HG03159 (cell line): ENCODE results near the gene DCC.

Experiments used
- ATAC-seq: cut with Tn5 transposase; IDR thresholded peaks from one replicate; pipeline ENCODE4 v1.9.1; 2021; ENCODE audit warnings: mild to moderate bottlenecking, moderate library complexity; ENCODE audit not compliant: unreplicated experiment

DCC gene

DNA sequence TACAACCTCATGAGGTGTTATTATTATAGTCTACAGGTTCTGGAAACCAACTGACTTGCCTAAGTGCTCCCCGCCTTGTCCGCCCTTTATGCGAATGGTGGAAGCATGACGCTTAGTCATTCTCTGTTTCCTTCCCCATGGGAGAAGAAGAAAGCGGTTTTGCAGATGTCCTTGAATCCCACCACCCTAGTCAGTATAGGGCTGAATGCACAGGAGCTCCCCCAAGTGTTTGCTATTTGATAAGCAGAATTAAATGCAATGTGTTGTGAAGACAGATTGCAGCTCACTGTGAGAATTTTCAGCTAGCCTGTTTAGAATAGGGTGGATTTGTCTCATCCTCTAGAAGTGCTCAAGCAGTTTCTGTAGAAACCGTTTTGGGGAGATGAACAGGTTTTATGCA is 652.0 kb downstream of the DCC start:
- no peak for ATAC-seq

DNA sequence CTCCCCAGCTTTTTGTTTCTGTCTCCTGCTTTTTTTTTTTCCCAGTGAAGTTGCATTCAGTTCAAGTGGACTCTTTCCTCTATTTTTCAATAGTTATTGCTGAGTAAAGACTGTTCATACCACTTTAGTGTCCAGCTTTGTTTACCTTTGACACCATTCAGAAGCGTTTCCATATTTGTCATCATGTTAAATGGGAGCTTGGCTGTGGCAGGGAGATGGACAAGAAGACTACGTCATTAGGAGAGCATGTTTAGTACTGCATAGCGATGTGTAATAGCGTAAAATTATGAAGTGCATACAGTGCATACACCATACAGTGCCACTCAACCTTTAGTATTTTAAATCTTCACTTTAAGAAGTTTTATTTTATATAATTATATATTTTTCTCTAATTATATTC is 655.9 kb downstream of the DCC start:
- no peak for ATAC-seq

DNA sequence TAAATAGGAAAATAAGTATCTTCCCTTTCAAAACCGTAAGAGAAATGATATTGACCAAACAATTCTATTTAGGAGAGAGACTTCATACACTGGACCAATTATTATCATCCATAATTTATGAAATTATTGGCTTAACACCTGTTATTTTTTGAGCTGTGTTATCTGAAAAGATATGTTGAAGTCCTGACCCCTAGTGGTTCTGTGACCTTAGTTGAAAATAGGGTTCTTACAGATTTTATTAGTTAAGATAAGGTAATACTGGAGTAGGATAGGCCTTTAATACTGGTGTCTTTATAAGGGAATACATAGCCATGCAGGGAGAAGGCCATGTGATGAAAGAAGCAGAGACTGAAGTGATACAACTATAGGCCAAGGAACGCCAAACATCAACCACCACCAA is 659.6 kb downstream of the DCC start:
- no peak for ATAC-seq

DNA sequence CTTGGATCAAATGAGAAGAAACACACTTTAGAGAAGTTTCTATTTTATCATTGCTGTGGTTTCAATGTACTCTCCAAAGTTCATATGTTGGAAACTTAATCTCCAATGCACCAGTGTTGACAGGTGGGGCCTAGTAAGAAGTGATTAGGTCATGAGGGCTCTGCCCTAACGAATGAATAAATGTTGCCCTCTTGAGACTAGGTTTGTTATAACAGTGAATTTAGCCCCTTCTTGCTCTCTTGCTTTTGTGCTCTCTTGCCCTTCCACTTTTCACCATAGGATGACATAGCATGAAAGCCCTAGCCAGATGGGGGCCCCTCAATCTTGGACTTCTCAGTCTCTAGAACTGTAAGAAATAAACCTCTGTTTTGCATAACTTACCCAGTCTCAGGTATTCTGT is 664.8 kb downstream of the DCC start:
- no peak for ATAC-seq

DNA sequence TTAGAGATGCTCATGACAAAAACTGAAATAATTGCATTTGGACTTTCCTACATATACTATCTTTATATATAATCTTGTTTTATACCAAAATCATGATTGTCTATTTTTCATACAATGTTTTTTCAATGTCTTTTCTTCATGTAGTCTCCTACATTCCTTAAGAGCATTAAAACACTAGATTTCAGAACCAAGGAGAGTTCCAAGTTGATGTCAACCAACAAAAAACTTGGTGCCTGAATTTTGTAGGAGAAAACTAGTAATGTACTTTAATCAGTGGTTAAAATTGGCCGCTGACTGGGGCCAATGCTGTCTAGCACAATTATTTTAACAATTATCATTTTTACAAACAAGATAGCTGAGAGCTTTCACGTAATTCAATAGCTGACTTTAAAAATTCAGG is 678.8 kb downstream of the DCC start:
- ATAC-seq = no peak

DNA sequence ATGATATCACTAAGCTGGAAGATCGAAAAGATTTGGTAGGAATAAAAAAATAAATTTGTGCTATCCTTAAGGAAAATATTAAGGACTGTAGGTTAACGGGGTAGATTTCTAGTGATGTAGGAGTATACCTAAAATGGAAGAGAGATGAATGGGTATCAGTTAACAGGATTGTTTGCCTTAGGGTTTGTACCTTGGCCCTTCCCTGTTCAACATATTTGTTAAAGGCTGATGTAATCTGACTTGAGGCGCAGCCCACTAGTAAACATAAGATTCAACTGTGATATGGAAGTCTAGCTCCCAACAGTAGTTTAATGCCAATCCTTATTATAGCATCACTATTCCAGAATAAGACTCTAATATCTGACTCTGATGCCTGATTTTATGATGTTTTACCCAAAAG is 685.2 kb downstream of the DCC start:
- ATAC-seq = no peak

DNA sequence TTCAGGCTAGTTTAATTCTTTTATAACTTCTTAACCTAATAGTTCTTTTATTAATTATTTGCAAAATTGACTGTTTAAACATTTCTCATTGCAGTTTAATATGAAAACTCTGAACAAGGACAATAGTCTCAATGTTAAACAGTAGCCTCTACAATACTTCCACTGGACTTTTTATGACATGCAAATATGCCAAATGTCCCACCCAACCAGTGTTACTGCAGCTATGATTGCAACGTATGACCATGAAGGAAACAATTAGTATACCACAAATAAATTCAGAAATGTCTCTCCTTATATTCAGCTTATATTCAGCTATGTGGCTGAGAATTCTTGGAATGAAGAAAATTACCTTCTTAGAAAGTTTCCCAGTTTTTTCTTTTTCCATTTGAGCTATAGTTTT is 688.6 kb downstream of the DCC start:
- ATAC-seq = no peak

DNA sequence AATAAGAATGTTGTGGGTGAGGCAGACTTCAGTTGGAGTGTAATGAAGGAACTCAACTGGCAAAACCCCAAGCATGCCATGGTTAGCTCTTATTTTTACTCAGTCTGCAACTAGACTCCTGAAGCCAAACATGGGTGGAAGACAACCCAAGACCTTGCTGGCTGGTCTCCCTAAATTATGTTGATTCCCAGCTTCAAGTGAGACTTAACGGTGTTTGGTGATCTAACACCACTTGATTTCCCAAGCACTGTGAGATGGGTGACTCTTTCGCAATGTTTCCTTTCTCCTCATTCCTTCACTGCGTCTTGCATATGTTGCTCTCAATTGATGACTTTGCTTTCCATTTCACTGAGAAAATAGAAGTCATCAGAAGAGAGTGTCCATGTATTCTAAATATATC is 693.1 kb downstream of the DCC start:
- ATAC-seq = no peak

DNA sequence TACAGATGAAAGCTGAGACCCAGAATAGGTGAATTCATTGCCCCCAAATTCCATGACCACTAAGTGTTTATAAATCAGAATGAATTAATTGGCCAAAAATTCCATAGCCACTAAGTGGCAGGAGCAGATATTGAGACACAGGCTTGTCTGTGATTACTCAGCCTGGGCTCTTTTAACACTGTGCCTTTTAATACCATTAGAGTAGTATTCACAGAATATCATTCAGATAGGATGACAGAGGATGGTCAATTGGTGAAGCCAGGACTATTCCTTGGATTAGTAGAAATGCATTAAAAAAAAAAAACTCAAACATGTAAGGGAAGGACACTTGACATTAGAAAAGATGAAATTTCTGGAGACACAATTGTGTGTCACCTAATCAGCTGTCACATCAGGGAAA is 698.6 kb downstream of the DCC start:
- no peak for ATAC-seq

DNA sequence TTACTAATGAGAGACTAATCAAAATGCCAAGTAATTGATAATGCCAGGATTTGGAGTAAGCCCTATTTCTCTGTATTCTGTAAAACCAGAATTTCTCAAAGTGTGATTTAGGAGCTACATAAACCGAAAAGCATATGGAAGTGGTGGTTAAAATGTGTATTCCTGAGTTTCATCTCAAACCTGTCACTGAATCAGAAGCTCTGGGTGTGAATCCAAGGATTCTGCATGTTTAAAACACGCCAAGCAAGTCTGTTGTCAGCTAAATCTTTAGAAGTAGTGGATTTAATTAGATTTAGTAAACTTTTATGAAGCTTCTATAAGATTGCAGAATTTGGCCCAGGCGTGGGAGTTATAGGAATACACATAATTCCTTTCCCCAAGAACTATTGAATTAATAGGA is 700.3 kb downstream of the DCC start:
- ATAC-seq = no peak

DNA sequence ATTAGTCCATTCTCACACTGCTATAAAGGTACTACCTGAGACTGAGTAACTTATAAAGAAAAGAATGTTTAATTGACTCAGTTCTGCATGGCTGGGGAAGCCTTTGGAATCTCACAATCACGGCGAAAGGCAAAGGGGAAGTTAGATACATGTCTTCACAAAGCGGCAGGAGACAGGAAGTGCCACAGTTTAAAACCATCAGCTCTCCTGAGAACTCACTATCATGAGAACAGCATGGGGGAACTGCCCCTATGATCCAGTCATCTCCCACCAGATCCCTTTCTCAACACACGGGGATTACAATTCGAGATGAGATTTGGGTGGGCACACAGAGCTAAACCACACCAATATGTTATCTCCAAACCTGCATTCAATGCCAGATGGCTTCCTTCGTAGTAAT is 716.1 kb downstream of the DCC start:
- ATAC-seq = no peak

DNA sequence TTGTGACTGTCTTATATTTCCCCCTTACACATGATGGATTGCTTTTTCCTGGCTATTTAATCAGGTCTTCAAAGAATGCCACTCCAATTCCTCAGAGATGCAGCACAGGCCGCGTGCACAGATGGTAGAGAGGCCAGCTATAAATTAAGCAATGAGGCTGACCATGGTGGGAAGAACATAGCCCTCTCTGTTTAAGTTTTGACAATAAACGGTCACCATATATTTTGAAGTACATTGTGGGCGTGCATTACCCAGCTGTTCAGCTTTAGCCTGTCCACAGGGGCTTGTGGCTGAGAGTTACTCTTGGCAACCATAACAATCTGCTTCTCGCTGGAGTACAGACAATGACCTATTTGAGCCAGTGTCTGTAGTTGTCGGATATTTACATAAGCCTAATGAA is 730.8 kb downstream of the DCC start:
- no peak for ATAC-seq

DNA sequence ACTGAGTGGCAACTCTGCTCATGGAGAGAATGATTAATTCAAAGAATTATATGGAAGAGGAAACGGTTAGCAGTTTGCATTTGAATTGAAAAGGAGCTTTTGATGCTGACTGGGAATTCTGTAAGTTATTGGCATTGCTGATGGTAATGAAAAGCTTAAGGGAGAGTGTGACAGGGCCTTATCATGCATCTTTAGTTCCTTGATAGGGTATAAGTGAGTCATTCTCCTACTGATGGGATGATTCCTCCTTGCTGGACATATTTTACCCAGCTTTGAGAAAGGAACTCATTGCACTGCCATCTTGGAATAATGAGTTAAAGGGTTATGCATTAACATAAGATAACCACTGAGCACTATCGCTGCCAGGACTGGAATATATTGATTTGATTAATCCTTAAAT is 740.7 kb downstream of the DCC start:
- no peak for ATAC-seq

DNA sequence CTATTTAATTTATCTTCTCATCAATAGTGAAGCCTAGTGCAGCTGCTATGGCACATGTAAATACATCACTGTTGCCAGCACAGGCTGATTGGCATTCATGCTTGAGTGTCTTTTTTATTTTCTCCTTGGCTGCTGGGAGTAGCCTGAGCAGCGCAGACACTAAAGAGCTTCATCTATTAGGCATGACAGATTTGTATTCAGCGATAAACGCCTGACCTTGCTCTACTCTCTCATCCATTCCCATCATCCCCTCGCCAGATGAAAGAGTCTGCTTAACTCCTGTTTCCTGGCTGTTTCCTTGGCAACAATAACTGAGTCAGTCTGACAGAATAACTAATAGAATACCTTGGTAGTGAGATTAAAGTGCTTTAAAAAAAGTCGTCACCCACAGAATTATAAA is 753.6 kb downstream of the DCC start:
- no peak for ATAC-seq

DNA sequence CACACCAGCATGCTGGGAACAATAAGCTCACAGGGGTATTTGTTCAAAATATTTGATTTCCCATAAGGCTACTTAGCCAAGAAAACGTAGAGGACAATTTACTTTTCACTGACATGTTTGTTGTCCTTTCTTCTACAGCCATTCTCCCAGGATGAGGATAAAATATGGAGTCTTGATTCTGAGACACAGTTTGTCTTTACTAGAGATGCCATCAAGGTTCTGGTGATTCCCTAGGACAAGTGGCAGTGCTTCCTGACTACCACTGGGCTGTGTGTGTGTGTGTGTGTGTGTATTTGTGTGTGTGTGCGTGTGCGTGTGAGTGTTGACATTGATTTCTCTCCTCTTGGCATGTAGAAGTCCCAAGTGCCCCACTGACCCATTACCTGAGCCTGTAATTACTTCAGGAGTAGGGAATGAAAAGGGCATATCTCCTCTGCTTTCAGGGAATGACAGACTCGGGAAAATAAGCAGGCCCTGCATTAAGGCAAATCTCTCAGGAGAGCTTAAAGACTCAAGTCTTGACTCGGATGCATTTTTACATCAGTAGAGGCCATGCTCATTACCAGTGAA is 761.6 kb downstream of the DCC start:
- no peak for ATAC-seq

DNA sequence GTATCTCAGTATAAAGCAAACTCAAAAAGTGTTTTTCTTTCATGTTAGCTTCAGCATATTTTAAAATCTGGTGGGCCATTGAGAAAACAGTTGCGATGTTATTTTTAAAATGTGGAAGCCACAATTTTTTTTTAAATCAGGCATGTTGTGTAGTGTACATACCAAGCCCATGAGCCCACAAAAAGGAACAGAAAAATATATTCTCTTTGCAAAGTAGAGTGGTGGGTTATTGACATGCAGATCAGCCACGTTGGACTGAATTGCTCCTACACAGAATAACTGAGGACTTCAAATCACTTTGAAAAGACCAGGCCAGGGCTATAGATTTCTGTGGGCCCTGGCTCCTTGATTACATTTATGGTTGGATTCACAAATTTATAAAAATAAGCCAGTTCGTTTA is 774.4 kb downstream of the DCC start:
- ATAC-seq = no peak

DNA sequence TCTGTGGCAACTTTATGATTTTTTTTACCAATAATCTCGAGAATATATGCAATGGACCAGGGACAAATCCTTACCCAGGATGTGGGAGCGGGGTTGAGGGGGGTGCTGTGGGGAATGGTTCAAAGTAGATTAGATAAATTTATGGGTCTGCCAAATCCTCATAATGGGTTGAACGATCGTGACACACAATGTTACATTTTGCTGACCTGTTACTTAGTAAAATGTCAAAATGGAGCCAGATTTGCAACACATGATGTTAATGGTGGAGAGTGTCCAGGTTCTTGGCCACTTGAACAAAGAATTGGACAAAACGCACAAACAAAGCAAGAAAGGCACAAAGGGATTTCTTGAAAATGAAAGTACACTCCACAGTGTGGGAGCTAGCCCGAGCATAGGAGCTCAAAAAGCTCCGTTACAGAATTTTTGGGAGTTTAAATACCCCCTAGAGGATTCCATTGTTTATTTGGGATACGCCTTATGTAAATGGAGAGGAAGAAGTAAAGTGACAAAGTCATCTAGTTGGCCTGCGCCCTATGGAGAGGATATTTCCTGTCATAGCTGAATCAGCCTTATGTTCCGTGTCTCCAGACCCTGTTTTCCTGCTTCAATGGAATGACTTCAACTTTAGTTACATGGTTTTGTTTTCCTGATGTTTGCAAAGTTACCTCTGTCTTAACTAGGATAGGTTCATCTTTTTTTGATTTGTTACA is 776.0 kb downstream of the DCC start:
- no peak for ATAC-seq

DNA sequence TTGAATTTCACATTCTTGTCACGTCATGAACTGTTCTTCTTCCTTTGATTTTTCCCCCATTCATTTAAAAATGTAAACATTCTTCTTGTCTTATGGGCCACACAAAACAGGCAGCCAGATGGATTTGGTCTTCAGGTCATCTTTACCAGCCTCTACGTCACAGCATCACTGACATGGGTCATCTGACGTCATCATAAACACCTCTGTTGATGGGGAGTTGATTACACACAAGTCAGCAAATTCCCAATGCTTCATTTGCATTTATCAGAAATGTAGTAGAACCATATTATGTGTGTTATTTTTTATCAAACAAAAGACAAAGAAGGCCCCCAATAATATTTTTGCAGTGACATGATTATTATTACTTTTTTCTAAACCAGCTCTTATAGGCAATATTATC is 777.9 kb downstream of the DCC start:
- no peak for ATAC-seq

DNA sequence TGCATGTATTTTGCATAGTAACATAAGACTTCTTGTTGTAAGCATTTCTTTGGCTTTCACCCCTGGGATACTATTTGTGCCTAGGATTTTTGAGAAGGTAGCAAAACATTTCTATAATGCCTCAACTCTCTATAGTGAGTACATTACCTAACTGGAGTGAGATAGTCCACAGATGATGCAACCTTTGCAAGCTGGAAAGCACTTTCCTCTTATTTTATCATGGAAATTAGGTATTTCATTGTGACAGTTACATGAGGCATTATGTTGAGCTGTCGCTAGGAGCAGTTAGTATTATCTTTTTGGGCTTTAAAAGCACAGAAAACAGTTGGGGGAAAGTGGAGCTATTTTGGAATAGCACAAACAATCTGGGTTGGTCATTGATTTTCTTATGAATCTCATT is 786.2 kb downstream of the DCC start:
- ATAC-seq = no peak

DNA sequence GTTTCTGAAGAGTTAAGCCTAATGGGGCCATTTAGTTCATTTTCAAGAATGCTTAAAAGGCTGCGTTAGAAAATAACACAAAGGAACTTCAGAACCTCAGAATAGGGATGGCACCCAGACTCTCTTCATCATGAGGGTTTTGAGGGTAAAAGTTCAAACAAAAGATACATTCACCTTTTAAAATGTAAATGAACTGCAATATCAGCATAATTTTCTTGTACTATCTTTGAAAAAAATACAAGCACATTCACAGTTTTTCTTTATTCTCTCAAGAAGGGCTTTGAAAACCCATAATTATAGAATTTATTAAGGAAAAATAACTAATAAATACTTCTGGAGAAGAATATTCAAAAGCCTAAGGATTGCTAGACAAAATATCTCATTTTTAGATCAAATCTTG is 791.0 kb downstream of the DCC start:
- ATAC-seq = no peak

DNA sequence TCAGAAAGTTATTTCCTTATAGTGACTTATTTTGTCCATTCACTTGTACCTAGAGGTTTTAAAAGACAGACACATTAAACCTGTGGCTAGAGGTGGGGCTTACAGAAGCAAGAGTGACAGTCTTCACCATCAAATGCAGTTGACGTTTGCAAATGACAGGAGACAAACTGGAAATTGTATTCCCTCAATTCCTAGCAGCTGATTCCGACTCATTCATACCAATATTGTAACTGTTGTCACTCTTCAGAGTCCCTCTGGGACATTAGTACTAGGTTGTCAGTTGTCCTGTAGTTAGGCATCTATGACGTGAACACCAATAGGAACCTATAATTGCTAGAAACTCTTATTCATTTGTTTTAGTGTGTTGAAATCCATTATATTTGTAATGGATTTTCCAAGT is 794.7 kb downstream of the DCC start:
- ATAC-seq = no peak

DNA sequence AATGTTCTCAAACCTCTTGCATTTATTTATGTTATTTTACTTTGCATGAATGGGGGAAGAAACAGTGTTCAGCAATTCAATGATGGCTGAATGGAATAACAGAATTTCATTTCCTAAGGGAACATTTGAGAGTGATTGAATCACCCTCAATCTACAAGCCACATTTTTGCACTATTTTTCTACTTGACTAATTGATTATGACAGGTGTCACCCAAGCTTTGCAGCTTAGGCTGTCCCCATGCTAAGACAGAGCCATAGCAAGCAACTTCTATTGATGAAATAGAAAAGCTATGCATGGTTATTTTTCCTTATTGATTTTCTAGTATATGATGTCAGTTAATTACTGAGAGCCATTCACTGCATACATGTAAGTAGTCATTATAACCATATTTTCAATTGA is 795.7 kb downstream of the DCC start:
- ATAC-seq = no peak
